ENCODE measurements around the gene DPP6.
A peak's percentile ranks its signal among the peaks of the same experiment; 100 is the strongest.

DPP6 gene

GRCh38 chr7:154581251-154581890 is 529.2 kb downstream of the DPP6 start:
- TF ChIP-seq, protein P1, sequence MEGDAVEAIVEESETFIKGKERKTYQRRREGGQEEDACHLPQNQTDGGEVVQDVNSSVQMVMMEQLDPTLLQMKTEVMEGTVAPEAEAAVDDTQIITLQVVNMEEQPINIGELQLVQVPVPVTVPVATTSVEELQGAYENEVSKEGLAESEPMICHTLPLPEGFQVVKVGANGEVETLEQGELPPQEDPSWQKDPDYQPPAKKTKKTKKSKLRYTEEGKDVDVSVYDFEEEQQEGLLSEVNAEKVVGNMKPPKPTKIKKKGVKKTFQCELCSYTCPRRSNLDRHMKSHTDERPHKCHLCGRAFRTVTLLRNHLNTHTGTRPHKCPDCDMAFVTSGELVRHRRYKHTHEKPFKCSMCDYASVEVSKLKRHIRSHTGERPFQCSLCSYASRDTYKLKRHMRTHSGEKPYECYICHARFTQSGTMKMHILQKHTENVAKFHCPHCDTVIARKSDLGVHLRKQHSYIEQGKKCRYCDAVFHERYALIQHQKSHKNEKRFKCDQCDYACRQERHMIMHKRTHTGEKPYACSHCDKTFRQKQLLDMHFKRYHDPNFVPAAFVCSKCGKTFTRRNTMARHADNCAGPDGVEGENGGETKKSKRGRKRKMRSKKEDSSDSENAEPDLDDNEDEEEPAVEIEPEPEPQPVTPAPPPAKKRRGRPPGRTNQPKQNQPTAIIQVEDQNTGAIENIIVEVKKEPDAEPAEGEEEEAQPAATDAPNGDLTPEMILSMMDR (IDR thresholded peaks at IDR 0.05; ENCODE audit: low read depth, low read length, missing control alignments): no peak
- DNase-seq (ENCODE audit: low read depth): no peak
- H3K4me3 ChIP-seq (ENCODE audit: low read depth, low read length): no peak overlapping the region

DNA sequence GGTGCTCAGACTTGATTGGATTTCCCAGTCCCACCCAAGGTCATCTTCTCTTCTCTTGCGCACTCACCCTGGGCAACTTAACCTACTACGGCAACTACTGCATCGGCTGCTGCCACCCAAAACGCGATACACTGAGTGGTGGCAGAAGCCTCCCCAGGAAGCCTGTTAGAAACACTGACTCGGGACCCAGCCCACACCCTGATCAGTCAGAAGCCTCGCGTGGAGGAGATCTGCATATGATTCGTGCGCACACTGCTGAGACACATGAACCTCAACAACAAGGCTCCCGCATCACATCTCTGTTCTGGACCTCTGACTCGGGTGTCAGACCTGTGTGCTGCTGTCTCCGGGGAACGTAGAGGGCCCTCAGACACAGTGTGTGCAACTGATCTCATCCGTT is 531.3 kb downstream of the DPP6 start:
- TF ChIP-seq, protein P1 (IDR thresholded peaks at IDR 0.05; ENCODE audit: low read depth, low read length, missing control alignments): no peak
- H3K4me3 ChIP-seq (ENCODE audit: low read depth, low read length): no peak overlapping the region
- no peak for DNase-seq (ENCODE audit: low read depth)

- TF ChIP-seq, protein P1 (IDR thresholded peaks at IDR 0.05; ENCODE audit: low read depth, low read length, missing control alignments): peak; percentile 8
- no peak overlapping the region for H3K4me3 ChIP-seq (ENCODE audit: low read depth, low read length)
- no peak for DNase-seq (ENCODE audit: low read depth)
These were observed 532.4 kb downstream of the DPP6 start for GRCh38 chr7:154584352-154585252.

DNA sequence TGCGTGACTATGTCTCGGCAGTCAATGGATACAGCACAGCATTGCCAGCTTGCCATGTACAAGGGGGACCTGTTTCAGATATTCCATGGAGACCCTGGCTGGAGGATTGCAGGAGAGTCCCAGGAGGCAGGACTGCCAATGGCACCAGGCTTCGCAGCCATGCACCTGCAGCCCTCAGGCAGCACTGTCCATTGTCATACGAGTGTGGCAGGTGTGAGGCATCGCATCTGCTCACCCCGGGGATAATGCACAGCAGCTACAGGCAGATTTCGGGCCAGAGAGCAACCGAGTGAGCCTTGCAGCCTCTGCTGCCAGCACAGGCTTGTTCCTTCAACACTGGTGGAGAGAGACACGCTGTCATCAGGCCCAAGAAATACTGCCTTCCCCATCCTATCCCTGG is 535.6 kb downstream of the DPP6 start:
- DNase-seq (ENCODE audit: low read depth): no peak
- TF ChIP-seq, protein P1 (IDR thresholded peaks at IDR 0.05; ENCODE audit: low read depth, low read length, missing control alignments): no peak
- no peak overlapping the region for H3K4me3 ChIP-seq (ENCODE audit: low read depth, low read length)

DNA sequence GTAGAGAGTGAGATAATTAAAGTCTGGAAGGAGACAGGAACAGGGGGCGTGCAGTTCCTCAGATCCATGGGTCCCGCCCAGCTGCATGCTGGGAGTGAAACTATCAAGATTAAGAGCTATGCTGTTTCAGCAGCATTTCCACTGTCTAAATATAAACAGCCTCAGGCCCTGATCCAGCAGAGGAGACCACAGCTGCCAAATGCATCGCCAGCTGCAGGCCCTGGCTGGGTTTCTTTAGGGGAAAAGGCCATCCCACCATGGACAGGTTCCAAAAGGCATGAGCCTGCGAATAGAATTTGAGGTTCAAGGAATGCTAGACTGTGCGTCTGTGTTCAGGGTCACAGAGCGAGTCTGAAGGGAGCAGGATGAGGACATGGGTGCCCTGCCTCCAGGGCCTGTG is 539.3 kb downstream of the DPP6 start:
- H3K4me3 ChIP-seq (ENCODE audit: low read depth, low read length): no peak overlapping the region
- no peak for DNase-seq (ENCODE audit: low read depth)
- TF ChIP-seq, protein P1 (IDR thresholded peaks at IDR 0.05; ENCODE audit: low read depth, low read length, missing control alignments): no peak

DNA sequence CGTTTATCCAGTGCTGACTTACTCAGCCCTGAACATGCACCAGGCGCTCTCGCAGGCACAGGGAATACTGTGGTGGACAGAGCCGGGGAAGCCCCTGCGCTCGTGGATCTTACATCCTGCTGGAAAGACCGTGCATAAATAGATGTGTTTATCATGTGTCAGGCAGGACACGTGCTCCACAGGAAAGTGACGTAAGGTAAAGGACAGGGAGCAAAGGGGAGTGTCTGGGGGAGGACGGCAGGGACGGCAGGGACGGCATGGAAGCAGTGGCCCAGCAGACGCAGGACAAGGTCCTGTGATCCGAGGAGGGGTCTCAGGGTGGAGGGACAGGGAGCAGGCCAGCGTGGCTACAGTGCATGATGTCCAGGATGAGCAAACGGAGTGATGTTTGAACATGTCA is 540.2 kb downstream of the DPP6 start:
- no peak for DNase-seq (ENCODE audit: low read depth)
- H3K4me3 ChIP-seq (ENCODE audit: low read depth, low read length): no peak overlapping the region
- TF ChIP-seq, protein P1 (IDR thresholded peaks at IDR 0.05; ENCODE audit: low read depth, low read length, missing control alignments): no peak
